T-helper 17 cell (primary cell): ENCODE results near the gene KRTAP29-1. TPM values are rescaled to one million over a fixed set of nuclear protein-coding genes. Genes with fewer than 3 reads are reported as not detected.
A peak's percentile ranks its signal among the peaks of the same experiment; 100 is the strongest.

Source experiments
- ATAC-seq: fragments of 150-1000 bp; cut with Tn5 transposase; 2 replicates; pipeline ENCODE4 v1.10.0; 2021; ENCODE audit warnings: mild to moderate bottlenecking, moderate library complexity
- DNase-seq, 3 donors: peaks; one replicate each; pipeline versions ENCODE4 v3.0.0 to v3.0.0-alpha.2; 2020 to 2021
- H3K9me3 ChIP-seq: one replicate; pipeline ENCODE4 v1.7.0; 2013; ENCODE audit warnings: low read length, mild to moderate bottlenecking; ENCODE audit not compliant: control insufficient read depth, poor library complexity, severe bottlenecking
- H3K27ac Mint-ChIP-seq: one replicate; pipeline ENCODE4 v1.8.0; 2022; ENCODE audit warnings: mild to moderate bottlenecking, moderate library complexity, mixed read lengths
- H3K27me3 Mint-ChIP-seq: one replicate; pipeline ENCODE4 v1.8.0; 2022; ENCODE audit warnings: mixed read lengths
- H3K36me3 Mint-ChIP-seq: one replicate; pipeline ENCODE4 v1.8.0; 2022; ENCODE audit warnings: low read depth, mixed read lengths
- H3K4me1 Mint-ChIP-seq: one replicate; pipeline ENCODE4 v1.8.0; 2022; ENCODE audit warnings: mild to moderate bottlenecking, mixed read lengths
- H3K4me3 Mint-ChIP-seq: one replicate; pipeline ENCODE4 v1.8.0; 2022; ENCODE audit warnings: mild to moderate bottlenecking, moderate library complexity, mixed read lengths
- total RNA-seq, 4 donors: library from RNA in 2 of 4; stranded (reverse) in 2 of 4; gene quantifications; one replicate each; pipeline ENCODE4 v1.2.3 and lab custom pipeline; 2022 to 2026

KRTAP29-1 gene
- total RNA-seq, 2 donors from 2014 or later: not detected

DNA sequence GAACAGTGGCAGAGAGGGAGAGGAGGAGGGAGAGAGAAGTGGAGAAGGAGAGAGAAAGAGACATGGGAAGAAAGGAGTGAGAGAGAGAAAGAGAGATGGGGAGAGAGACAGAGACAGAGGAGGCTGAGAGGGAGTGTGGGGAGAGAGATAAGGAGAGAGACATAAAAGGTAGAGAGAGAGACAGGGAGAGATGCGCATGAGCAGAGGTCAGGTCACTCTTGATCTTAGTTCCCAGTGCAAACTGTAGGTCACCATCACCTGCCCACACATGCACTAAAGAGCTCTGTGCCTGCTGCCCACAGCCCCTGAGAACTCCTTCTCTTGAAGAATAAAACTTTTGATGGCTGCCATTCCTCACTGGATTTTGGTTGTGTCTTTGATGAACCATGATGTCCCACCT is 33.1 kb upstream of the KRTAP29-1 start:
- Mint-ChIP-seq H3K36me3 (no peaks in the 10 kb centered on the region), H3K4me3 (peak overlapping the region; percentile 65), H3K27me3 (no peaks in the 10 kb centered on the region), H3K4me1 (peaks cover 42% of the 10 kb centered on the region), H3K27ac (peak overlapping the region; percentile 75)
- H3K9me3 ChIP-seq: no peaks in the 10 kb centered on the region
- DNase-seq (no peak), ATAC-seq (no peak)

DNA sequence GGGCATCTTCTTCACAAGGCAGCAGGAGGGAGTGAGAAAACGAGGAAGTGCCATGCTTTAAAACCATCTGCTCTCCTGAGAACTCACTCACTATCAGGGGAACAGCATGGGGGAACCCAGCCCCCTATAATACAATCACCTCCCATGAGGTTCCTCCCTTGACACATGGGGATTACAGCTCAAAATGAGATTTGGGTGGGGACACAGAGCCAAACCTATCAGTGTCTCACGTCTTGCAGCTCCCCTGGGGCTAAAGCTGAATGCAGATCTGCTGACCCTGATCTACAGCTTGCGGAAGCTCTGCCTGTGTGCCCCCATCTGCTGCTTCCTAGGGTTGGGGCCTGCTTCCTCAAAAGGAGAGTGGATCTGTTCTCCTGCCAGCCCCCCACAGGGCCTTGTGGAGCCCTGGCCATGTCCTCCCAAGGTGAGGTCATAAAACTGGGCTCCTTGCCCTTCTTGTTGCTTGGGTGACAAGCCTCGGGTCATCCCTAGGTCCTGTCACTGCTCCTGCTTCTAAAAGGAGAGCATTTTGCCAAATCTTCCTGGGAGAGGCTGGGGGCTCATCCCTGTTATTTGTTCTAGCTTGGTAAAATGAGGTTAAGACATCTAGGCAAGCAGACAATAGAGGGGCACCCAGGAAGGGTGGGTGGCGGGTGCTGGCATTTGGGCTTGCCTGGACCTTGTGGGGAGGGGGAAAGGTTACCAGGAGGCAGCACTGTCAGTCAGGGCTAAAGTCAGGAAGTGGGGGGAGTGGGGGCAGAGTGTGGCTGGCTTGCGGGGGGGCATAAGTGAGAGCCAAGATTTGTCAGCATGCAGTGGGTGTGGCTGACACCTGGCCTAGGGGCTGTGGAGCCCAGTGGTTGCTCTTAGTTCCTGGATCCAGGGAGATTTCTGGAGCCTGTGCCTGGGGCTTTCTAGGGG is 32.0 kb upstream of the KRTAP29-1 start:
- no peaks in the 10 kb centered on the region for H3K9me3 ChIP-seq
- no peak for DNase-seq
- ATAC-seq: no peak
- Mint-ChIP-seq H3K4me1 (peaks cover 31% of the 10 kb centered on the region), H3K36me3 (no peaks in the 10 kb centered on the region), H3K4me3 (peak overlapping the region; percentile 63), H3K27ac (peak overlapping the region; percentile 75), H3K27me3 (no peaks in the 10 kb centered on the region)

DNA sequence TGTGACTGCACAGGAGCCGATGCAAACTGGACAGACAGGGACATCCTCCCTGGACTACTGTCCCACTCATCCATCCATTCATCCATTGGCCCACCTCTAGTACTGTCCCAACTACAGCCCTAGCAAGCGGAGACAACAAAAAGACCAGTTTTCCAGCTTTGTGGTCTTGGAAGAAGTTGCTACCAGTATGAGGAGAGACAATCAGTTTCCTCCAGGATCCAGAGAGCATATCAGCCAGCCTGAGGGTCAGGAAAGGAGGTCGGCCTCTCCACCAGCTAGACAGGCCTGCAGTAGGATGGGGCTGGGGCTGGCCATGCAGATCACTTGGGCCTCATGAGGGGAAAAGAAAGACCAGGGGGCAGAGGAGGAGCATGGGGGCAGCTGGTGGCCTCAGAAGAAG is 31.2 kb upstream of the KRTAP29-1 start:
- no peaks in the 10 kb centered on the region for H3K9me3 ChIP-seq
- DNase-seq: no peak
- Mint-ChIP-seq H3K4me3 (peak overlapping the region; percentile 34), H3K27ac (peak overlapping the region; percentile 72), H3K27me3 (no peaks in the 10 kb centered on the region), H3K4me1 (peaks cover 24% of the 10 kb centered on the region), H3K36me3 (no peaks in the 10 kb centered on the region)
- no peak for ATAC-seq

DNA sequence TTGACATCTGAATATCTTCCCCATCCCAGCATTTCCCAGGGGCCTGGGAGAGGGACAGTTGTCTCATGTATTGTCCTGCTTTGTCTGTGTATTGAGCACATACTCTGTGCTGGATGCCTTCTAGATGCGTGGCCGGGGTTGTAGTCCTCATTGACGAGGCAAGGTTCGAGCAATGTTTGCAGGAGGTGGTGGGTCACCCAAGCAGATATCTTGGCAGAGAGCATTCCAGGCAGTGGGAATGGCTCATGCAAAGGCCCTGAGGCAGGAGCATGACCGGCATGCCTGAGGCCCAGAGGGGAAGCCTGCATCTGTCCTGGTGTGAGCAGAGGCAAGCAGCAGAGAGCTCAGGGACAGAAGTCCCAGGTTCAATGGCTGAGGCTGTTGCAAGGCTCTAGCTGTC is 30.4 kb upstream of the KRTAP29-1 start:
- Mint-ChIP-seq H3K4me3 (no peak overlapping the region), H3K27me3 (no peaks in the 10 kb centered on the region), H3K27ac (peak overlapping the region; percentile 72), H3K4me1 (peaks cover 27% of the 10 kb centered on the region), H3K36me3 (no peaks in the 10 kb centered on the region)
- H3K9me3 ChIP-seq: no peaks in the 10 kb centered on the region
- ATAC-seq (no peak), DNase-seq (no peak)

DNA sequence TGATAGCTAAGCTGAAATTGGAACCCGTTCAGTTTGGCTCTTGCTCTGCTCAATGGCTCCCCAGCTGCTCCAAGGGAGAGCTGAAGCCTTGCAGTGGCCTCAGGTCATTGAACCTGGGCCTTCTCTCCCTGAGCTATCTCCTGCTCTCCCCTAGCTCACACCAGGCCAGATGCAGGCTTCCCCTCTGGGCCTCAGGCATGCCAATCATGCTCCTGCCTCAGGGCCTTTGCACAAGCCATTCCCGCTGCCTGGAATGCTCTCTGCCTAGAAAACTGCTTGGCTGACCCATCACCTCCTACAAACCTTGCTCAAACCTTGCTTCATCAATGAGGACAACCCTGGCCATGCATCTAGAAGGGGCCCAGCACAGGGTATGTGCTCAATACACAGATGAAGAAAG is 29.6 kb upstream of the KRTAP29-1 start:
- ATAC-seq (no peak), DNase-seq (no peak)
- Mint-ChIP-seq H3K36me3 (no peaks in the 10 kb centered on the region), H3K27ac (no peak overlapping the region), H3K27me3 (no peaks in the 10 kb centered on the region), H3K4me3 (no peak overlapping the region), H3K4me1 (peaks cover 25% of the 10 kb centered on the region)
- no peaks in the 10 kb centered on the region for H3K9me3 ChIP-seq

DNA sequence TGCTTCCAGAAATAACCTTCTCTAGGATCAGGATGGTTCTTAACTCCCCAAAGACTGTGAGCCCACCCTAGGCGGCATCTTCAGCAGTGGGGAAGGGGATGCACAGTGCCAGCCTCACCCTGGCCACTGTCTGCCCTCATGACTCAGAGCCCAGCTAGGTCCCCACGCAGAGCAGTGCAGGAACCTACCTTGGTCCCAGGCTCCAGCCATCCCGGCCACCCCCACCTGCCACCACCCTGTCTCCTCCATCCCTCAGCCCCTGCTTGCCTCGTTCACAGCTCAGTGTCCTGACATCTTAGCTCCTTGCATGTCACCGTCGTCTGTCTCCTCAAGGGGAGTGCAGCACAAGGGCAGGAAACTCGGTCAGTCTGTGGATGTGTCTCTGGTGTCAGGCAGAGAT is 29.0 kb upstream of the KRTAP29-1 start:
- Mint-ChIP-seq H3K4me1 (peaks cover 28% of the 10 kb centered on the region), H3K27me3 (no peaks in the 10 kb centered on the region), H3K36me3 (no peaks in the 10 kb centered on the region), H3K4me3 (no peak overlapping the region), H3K27ac (no peak overlapping the region)
- H3K9me3 ChIP-seq: no peaks in the 10 kb centered on the region
- no peak for DNase-seq
- ATAC-seq: no peak

DNA sequence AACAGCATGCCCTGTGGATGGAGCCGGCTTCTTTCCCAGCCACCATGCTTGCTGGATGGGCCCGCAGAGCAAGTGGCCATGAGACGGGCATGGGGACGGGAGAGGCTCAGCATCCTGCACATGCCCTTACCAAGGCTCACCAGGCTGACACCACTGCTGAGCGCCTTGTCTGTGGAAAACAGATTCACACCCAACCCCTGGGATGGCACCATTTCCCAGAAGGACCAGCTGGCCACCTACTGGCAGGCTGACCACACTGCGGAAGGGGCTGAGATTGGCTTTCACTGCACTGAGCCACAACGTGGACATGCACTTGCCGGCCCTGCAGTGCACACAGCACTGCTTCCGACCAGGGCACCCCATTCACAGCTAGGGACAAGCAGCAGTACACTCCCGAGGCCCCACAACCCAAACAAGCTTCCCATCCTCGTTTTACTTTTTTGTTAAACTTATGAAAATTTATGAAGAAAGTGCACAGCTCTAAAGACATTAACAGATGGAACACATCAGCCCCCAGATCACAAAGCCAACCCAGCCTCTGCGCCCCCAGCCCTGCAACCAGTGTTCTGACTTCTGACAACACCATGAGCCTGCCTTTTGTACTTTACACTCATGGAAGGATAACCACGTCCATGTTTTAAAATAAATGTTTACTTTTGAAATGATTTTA is 26.8 kb upstream of the KRTAP29-1 start:
- no peaks in the 10 kb centered on the region for H3K36me3 Mint-ChIP-seq
- no peak overlapping the region for H3K4me3 Mint-ChIP-seq
- peaks cover 22% of the 10 kb centered on the region for H3K4me1 Mint-ChIP-seq
- no peaks in the 10 kb centered on the region for H3K27me3 Mint-ChIP-seq
- H3K27ac Mint-ChIP-seq: no peak overlapping the region
- ATAC-seq (no peak), DNase-seq (no peak)
- no peaks in the 10 kb centered on the region for H3K9me3 ChIP-seq

DNA sequence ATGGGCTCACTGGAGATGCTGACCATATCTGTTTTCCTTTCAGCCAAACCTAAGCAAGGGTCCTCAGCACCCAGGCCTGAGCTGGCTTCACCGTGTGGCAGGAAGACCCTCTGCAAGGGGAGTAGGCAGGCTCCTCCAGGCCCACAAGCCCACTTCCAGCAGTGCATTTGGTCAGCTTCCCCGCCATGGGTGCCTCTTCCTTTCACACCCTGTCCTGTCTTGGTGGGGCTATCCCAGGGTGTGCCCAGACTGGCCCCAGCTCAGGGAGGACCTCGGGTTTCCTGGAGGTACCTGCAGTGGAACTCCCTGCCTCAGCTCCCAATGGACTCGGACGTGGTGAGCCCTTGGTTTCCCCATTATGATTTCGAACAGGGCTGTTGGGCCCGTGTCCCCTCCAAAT is 25.6 kb upstream of the KRTAP29-1 start:
- Mint-ChIP-seq H3K27me3 (no peaks in the 10 kb centered on the region), H3K4me3 (no peak overlapping the region), H3K27ac (peak overlapping the region; percentile 94), H3K36me3 (no peaks in the 10 kb centered on the region), H3K4me1 (peaks cover 26% of the 10 kb centered on the region)
- H3K9me3 ChIP-seq: no peaks in the 10 kb centered on the region
- ATAC-seq (no peak), DNase-seq (no peak)

DNA sequence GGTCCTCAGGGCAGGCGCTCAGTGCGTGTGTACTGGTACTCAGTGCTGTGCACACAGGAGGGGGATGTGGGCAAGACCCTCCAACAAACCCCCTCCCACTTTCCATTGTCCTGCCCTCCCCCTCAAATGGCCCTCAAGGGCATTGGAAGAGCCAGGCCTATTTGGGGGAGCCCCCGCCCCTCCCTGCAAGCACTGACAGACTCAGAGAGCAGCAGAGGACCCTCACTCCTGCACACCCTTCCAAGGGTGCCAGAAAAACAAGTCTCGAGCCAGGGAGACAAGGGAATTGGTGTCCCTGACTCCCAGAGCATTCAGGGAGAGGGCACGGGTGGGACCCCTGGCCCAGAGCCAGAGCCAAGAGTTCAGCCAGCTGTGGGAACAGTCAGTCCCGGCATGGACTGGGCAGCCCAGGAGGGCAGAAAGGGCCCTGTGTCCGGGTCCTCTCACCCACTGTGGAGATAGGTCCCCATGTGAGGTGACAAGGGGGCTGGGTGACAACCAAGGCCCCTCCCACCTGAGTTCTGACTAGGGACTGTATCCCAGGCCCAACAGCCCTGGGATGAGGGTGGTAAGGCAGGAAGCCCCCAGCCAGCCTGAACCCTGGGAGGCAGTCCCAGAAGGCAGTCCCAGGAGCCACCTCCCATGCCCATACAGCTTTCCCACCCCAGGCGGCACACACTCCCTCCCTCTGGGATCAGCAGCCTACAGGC is 24.9 kb upstream of the KRTAP29-1 start:
- Mint-ChIP-seq H3K27ac (peak overlapping the region; percentile 94), H3K4me3 (peak overlapping the region; percentile 49), H3K27me3 (no peaks in the 10 kb centered on the region), H3K4me1 (peaks cover 28% of the 10 kb centered on the region), H3K36me3 (no peaks in the 10 kb centered on the region)
- H3K9me3 ChIP-seq: no peaks in the 10 kb centered on the region
- DNase-seq: no peak
- ATAC-seq: no peak

DNA sequence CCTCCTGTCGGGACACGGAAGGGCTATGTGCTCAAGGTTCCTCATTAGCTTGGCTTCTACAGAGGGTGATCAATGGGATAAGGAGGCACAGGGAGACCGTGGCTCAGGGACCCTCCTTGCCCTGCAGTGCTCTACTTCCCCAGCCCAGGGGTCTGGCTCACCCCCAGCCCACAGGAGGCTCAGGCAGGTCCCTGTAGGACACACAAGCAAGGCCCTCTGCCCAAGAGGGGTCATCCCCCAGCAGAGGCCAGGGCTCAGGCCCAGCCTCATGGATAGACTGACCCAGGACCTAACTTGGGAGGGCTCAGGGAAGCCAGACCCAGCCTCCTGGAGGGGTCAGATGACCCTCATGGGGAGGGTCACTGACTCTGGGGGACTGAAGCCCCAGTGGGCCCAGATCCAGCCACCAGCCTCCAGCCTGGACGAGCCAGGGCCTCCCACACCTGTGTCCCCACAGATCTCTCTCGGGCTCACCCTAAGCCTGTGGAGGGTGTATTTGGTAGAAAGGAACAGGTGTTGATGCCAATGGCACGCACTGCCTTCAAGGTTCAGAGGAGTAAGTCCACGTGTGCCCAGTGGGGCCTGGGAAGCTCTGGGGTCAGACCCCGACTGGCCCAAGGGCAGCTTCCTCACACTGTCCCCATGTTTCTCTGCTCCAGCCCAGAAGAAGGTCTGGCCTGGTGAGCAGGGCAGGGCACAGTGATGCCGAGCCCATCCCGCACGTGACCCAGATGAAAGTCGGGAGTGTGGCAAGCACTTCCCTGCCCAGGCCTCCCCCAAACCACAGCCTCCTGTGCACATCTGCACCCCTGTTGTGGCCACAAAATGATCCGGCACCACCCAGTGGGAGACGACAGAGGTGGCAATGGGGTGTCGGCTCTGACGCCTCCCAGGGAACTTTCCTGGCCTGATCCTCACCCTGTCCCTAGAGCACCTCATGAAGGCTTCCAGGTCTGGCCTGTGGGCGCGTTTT is 23.8 kb upstream of the KRTAP29-1 start:
- peak; percentile 80 for ATAC-seq

DNA sequence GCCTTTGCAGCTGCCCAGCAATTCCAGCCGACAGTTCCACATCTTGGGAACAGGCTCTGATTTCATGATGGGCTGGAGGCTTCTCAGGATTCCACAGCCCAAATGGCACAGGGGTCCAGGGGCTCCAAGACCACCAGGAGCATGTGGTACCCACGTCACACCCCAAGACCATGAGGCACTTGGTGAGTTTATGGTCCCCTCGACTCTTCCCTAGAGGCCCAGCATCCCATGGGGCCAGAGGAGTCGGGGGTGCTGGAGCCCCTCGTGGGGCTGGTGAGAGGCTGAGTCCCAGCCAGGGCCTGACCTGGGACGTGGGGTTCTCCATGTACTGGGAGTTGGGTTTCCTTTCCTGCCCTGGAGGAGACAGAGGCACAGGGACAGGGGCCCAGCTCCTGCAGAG is 23.0 kb upstream of the KRTAP29-1 start:
- H3K9me3 ChIP-seq: no peaks in the 10 kb centered on the region
- peaks cover 32% of the 10 kb centered on the region for H3K4me1 Mint-ChIP-seq
- peak overlapping the region; percentile 94 for H3K27ac Mint-ChIP-seq
- no peak overlapping the region for H3K4me3 Mint-ChIP-seq
- H3K27me3 Mint-ChIP-seq: no peaks in the 10 kb centered on the region
- H3K36me3 Mint-ChIP-seq: no peaks in the 10 kb centered on the region
- DNase-seq: no peak
- no peak for ATAC-seq

More for the DNA sequence above, 23.8 kb upstream of the KRTAP29-1 start:
- H3K36me3 Mint-ChIP-seq: no peaks in the 10 kb centered on the region
- DNase-seq: peak in 1 of 3 donors; percentile 37
- peaks cover 28% of the 10 kb centered on the region for H3K4me1 Mint-ChIP-seq
- peak overlapping the region; percentile 94 for H3K27ac Mint-ChIP-seq
- no peaks in the 10 kb centered on the region for H3K9me3 ChIP-seq
- no peaks in the 10 kb centered on the region for H3K27me3 Mint-ChIP-seq
- peak overlapping the region; percentile 49 for H3K4me3 Mint-ChIP-seq

DNA sequence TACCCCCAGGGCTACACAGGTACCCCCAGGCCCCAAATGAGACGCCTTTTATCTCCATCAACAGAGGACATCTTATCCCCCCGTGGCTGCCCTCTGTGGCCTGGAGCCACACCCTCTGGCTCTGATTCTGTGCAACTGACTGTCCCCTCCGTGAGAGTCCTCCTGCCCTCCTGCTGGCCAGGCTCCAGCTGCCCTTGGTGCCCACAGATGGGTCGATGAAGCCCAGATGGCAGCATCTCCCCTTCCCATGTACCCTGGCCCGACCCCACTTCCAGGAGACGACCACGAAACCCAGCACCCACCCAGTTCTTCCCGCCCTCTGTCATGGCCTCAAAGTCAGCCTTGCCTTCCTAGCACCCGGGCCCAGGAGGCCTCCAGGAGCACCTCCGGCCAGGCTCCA is 22.5 kb upstream of the KRTAP29-1 start:
- DNase-seq (no peak), ATAC-seq (no peak)
- H3K9me3 ChIP-seq: no peaks in the 10 kb centered on the region
- peaks cover 32% of the 10 kb centered on the region for H3K4me1 Mint-ChIP-seq
- peak overlapping the region; percentile 94 for H3K27ac Mint-ChIP-seq
- no peaks in the 10 kb centered on the region for H3K36me3 Mint-ChIP-seq
- H3K4me3 Mint-ChIP-seq: no peak overlapping the region
- H3K27me3 Mint-ChIP-seq: no peaks in the 10 kb centered on the region
